K562 (cell line): ENCODE results near the gene KIAA0513. TPM values are rescaled to one million over a fixed set of nuclear protein-coding genes. Genes with fewer than 3 reads are reported as not detected.
A peak's percentile ranks its signal among the peaks of the same experiment; 100 is the strongest.

ENCODE experiments used
- ASH1L ChIP-seq: fragments of 450-650 bp; IDR thresholded peaks from 2 replicates; pipeline ENCODE4 v1.6.1; 2018; ENCODE audit warnings: borderline replicate concordance, mild to moderate bottlenecking, low read depth; ENCODE audit not compliant: partially characterized antibody
- CAMTA2 ChIP-seq: fragments of 250-450 bp; sonication (Bioruptor Pico); conservative IDR thresholded peaks from 2 replicates; pipeline ENCODE4 v1.5.1; 2022
- CBX1 ChIP-seq: sonication (generic); IDR thresholded peaks from 2 replicates; pipeline ENCODE4 v1.6.1; 2016; ENCODE audit warnings: antibody characterized with exemption, low read depth, mild to moderate bottlenecking
- ELF1 ChIP-seq: fragments of 200-800 bp; sonication (Bioruptor generic); IDR thresholded peaks from 2 replicates; pipeline ENCODE4 v1.6.1; 2016; ENCODE audit warnings: missing genetic modification characterization, missing compliant biosample characterization
- ETV6 ChIP-seq, 3 experiments: fragments of 150-350 bp in 1 of 3; sonication (generic) in 1 of 3; formaldehyde crosslinking in 1 of 3; IDR thresholded peaks; 2 replicates each; pipeline versions ENCODE4 v1.6.1 to v1.8.0; 2014 to 2022; ENCODE audit warnings: borderline replicate concordance in 2 of 3, low read depth in 2 of 3, antibody characterized with exemption in 1 of 3, low read length in 1 of 3, mild to moderate bottlenecking in 1 of 3, missing genetic modification reagents in 1 of 3
- HDAC2 ChIP-seq: fragments of 450-650 bp; IDR thresholded peaks from 2 replicates; pipeline ENCODE4 v1.6.1; 2016; ENCODE audit warnings: mild to moderate bottlenecking
- KLF10 ChIP-seq: fragments of 250-450 bp; sonication (Bioruptor Pico); IDR thresholded peaks from 2 replicates; pipeline ENCODE4 v1.6.1; 2021; ENCODE audit warnings: matching md5 sums
- L3MBTL2 ChIP-seq: fragments of 450-650 bp; IDR thresholded peaks from 2 replicates; pipeline ENCODE4 v1.6.1; 2016; ENCODE audit warnings: mild to moderate bottlenecking, moderate library complexity
- NBN ChIP-seq: fragments of 450-650 bp; IDR thresholded peaks from 2 replicates; pipeline ENCODE4 v1.6.1; 2016; ENCODE audit warnings: low read depth, mild to moderate bottlenecking
- SNRNP70 ChIP-seq: fragments of 200-400 bp; formaldehyde crosslinking; optimal IDR thresholded peaks from 2 replicates; pipeline ENCODE3; 2017; ENCODE audit warnings: low read depth, low read length
- TAL1 ChIP-seq: fragments of 450-650 bp; IDR thresholded peaks from 2 replicates; pipeline ENCODE4 v1.6.1; 2016; ENCODE audit warnings: mild to moderate bottlenecking
- ZNF445 ChIP-seq: fragments of 250-450 bp; sonication (Bioruptor Pico); IDR thresholded peaks from 2 replicates; pipeline ENCODE4 v1.4.0; 2020; ENCODE audit warnings: low read depth, mild to moderate bottlenecking, moderate library complexity
- ZNF644 ChIP-seq: fragments of 200-800 bp; sonication (Bioruptor generic); IDR thresholded peaks from 2 replicates; pipeline ENCODE4 v1.6.1; 2016; ENCODE audit warnings: low read depth, missing genetic modification characterization, missing compliant biosample characterization
- polyA plus RNA-seq, 8 experiments: library from polyadenylated mRNA; depleted of rRNA in 4 of 8; stranded (reverse) in 5 of 8; unstranded in 3 of 8; fragments of >200 nt; fragmentation: Nextera tagmentation in 2 of 8; fragmentation: Illumina TruSeq in 1 of 8; extraction: Ambion mirVana in 2 of 8; extraction: Trizol in 1 of 8; gene quantifications; 2 replicates each; pipeline versions ENCODE4 v1.2.1 to v1.2.3, GENCODE V29; 2011 to 2014; ENCODE audit warnings: inconsistent platforms in 1 of 8, missing spikeins in 1 of 8
- total RNA-seq, 7 experiments: library from RNA; depleted of rRNA in 6 of 7; stranded (reverse); fragments of >200 nt in 6 of 7; fragmentation: Illumina TruSeq in 2 of 7; extraction: Trizol in 2 of 7; gene quantifications; 2 replicates each; pipeline versions ENCODE4 v1.2.1 to v1.2.3, GENCODE V29; 2011 to 2021; ENCODE audit warnings: low replicate concordance in 1 of 7
- TF ChIP-seq, protein P1 (sequence below): fragments of 450-650 bp; IDR thresholded peaks from 2 replicates; pipeline ENCODE4 v1.6.1; 2018; ENCODE audit warnings: mild to moderate bottlenecking, low read depth; ENCODE audit not compliant: partially characterized antibody
- TF ChIP-seq, protein P2 (sequence below), 2 experiments: fragments of 200-800 bp in 1 of 2; sonication (Bioruptor generic) in 1 of 2; sonication (generic) in 1 of 2; formaldehyde crosslinking in 1 of 2; IDR thresholded peaks in 1 of 2; conservative IDR thresholded peaks in 1 of 2; 2 replicates each; pipeline versions ENCODE4 v1.5.0 to v1.6.1; 2016 to 2020; ENCODE audit warnings: missing compliant biosample characterization in 1 of 2, missing genetic modification characterization in 1 of 2, missing genetic modification reagents in 1 of 2
- TF ChIP-seq, protein P3 (sequence below): fragments of 450-650 bp; formaldehyde crosslinking; IDR thresholded peaks from 2 replicates; pipeline ENCODE4 v1.4.0; 2020; ENCODE audit warnings: mild to moderate bottlenecking, moderate library complexity

The KIAA0513 gene
- total and polyA plus RNA-seq, 9 of the 15 experiments (the other 6 are each of a cell fraction or from before 2014, with no cell fraction given) = 0.18 to 13.7 (median 10.2) TPM

DNA sequence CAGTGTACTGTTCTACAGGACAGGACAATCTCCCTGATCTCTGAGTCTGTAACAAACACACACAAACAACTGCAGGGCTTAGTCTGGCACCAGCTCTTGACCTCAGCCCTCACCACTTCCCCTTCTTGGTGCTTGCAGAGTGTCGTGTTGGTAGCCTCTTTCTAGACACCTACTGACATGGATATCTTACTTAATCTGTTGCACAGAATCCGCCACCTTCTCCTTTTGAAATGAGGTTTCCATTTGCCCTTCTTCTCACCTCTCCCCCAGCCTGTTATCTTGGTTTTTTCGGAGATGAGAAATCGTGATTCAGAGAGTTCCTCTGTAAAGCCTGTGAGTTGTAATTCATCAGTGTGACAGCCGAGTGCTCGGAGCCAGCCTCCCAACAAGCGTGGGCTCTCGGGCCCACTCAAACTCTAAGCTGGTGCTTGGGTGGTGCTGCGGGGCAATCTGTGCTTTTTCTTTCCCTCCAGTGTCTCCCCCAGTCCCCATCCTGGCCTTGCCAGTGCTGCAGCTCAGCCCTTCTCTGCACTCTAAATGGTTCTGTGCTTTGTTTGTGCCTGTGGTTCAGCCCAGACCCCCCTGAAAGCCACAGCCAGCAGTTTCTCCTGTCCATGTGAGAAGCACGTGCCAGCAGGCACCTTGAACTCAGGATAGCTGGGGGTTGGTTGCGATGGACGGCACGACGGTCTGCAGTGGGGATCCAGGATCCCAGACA is 28.1 kb downstream of the KIAA0513 start (continued):
- TF ChIP-seq, protein P1, sequence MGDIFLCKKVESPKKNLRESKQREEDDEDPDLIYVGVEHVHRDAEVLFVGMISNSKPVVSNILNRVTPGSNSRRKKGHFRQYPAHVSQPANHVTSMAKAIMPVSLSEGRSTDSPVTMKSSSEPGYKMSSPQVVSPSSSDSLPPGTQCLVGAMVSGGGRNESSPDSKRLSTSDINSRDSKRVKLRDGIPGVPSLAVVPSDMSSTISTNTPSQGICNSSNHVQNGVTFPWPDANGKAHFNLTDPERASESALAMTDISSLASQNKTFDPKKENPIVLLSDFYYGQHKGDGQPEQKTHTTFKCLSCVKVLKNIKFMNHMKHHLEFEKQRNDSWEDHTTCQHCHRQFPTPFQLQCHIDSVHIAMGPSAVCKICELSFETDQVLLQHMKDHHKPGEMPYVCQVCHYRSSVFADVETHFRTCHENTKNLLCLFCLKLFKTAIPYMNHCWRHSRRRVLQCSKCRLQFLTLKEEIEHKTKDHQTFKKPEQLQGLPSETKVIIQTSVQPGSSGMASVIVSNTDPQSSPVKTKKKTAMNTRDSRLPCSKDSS = no peak
- TF ChIP-seq ELF1 (tag) = peak; percentile 70; the same call in 1 of the 2 replicates
- TF ChIP-seq CAMTA2 = 0 out of 2 replicates have a peak, but pooled peaks have one; percentile 17
- peak; percentile 90 for TF ChIP-seq L3MBTL2
- TF ChIP-seq, protein P2, sequence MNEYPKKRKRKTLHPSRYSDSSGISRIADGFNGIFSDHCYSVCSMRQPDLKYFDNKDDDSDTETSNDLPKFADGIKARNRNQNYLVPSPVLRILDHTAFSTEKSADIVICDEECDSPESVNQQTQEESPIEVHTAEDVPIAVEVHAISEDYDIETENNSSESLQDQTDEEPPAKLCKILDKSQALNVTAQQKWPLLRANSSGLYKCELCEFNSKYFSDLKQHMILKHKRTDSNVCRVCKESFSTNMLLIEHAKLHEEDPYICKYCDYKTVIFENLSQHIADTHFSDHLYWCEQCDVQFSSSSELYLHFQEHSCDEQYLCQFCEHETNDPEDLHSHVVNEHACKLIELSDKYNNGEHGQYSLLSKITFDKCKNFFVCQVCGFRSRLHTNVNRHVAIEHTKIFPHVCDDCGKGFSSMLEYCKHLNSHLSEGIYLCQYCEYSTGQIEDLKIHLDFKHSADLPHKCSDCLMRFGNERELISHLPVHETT (CRISPR knock-in tag; conservative IDR thresholded peaks at IDR 0.05 in 1 of 2, IDR thresholded peaks at IDR 0.05 in 1 of 2) = peak in 1 of 2 experiments; percentile 71; a peak in 2 of 4 replicates
- TF ChIP-seq, protein P3, sequence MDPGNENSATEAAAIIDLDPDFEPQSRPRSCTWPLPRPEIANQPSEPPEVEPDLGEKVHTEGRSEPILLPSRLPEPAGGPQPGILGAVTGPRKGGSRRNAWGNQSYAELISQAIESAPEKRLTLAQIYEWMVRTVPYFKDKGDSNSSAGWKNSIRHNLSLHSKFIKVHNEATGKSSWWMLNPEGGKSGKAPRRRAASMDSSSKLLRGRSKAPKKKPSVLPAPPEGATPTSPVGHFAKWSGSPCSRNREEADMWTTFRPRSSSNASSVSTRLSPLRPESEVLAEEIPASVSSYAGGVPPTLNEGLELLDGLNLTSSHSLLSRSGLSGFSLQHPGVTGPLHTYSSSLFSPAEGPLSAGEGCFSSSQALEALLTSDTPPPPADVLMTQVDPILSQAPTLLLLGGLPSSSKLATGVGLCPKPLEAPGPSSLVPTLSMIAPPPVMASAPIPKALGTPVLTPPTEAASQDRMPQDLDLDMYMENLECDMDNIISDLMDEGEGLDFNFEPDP (CRISPR knock-in tag) = no peak
- TF ChIP-seq ZNF644 (tag) = peak; percentile 59; the same call in 1 of the 2 replicates
- peak; percentile 78 for TF ChIP-seq SNRNP70
- TF ChIP-seq KLF10 (CRISPR knock-in tag) = no peak
- 0 out of 2 replicates have a peak, but pooled peaks have one; percentile 64 for TF ChIP-seq CBX1
- TF ChIP-seq ETV6 (IDR thresholded peaks at IDR 0.05; ENCODE audit: borderline replicate concordance in 1 of 2, low read depth in 2 of 2, low read length in 1 of 2) = peak in 1 of 2 experiments; percentile 22; a peak in 1 of 4 replicates
- TF ChIP-seq ETV6 (CRISPR knock-in tag; IDR thresholded peaks at IDR 0.05; ENCODE audit: borderline replicate concordance) = no peak
- peak; percentile 92; the same call in 1 of the 2 replicates for TF ChIP-seq NBN
- TF ChIP-seq HDAC2 = peak; percentile 85
- no peak for TF ChIP-seq ZNF445 (CRISPR knock-in tag)
- TF ChIP-seq ASH1L = no peak
- peak; percentile 37; the same call in 1 of the 2 replicates for TF ChIP-seq TAL1
